NB4 (cell line): Measurements from ENCODE around the gene B3GNT2.

Source experiments
- CTCF ChIP-seq: IDR thresholded peaks from one replicate; pipeline ENCODE4 v1.5.1; 2012; ENCODE audit warnings: low read depth, low read length
- POLR2A ChIP-seq: IDR thresholded peaks from 2 replicates; pipeline ENCODE4 v1.6.1; 2011; ENCODE audit warnings: mild to moderate bottlenecking; ENCODE audit not compliant: insufficient read length; ENCODE audit errors: extremely low read depth

- TF ChIP-seq CTCF (no peak), POLR2A (no peak)
Measured at GRCh38 chr2:62150597-62151305, 45.2 kb upstream of the B3GNT2 start.
